Fibroblast of skin of back (primary cell): ENCODE data around the gene NECAP2.
"Not testable (repeated sequence)": the region's sequence is repeated elsewhere in the genome, so short reads cannot be mapped to it uniquely, and the experiment has no call there.

Experiments used
- DNase-seq: peaks from one replicate; pipeline ENCODE4 v3.0.0-alpha.2; 2013

Gene NECAP2

DNA sequence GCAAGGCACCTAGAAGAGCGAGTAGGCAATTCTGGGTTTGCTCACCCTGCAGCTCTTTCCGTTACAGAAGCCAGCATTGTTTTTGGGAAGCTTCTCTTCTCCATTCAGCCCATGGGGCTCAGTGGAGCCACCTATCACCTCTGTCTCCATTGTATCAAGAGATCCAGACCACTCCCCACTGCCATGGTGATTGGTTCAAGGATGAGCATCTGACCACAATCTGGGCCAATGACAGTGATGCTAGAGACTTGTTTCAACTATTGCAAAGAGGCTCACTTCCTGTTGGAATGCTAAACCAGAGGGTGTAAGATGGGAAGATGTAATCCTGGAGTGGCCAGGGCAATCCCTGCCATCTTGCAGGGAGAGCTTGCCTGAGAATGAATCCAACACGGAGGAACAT is 9.9 kb upstream of the NECAP2 start:
- DNase-seq = peak; percentile 12

DNA sequence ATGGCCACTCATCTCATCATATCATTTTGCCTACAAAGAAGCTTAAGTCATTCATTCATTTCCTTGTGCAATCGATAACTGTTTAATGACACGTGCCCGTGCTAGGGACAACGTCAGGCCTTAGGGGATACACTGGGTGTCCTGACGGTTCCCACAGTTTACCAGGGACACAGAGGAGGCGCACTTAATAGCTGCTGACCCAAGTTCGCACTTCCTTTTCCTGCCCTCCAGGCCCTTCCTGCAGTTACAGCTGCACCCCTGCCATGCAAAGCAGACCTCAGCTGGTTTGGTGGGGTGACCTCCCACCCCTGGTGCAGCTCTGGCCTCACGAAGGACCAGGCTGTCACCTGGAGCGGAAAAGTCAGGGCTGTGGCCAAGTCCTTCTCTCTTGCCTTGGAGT is 7.5 kb upstream of the NECAP2 start:
- DNase-seq = no peak

DNA sequence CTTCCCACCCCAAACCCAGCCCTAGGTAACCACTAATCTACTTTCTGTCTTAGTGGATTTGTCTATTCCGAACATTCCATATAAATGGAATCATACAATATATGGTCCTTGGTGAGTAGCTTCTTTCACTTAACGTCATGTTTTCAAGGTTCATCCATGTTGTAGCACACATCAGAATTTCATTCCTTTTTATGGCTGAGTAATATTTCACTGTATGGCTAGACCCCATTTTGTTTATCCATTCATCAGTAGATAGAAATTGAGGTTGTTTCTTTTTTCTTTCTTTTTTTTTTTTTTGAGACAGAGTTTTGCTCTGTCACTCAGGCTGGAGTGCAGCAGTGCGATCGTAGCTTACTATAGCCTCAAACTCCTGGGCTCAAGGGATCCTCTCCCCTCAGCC is 6.5 kb upstream of the NECAP2 start:
- no peak for DNase-seq

- DNase-seq = peak; percentile 48
Measured at GRCh38 chr1:16434501-16434900, 6.0 kb upstream of the NECAP2 start.

- DNase-seq = no peak
Measured at GRCh38 chr1:16436946-16437474, 3.5 kb upstream of the NECAP2 start, which contains the start of gene SPATA21. TSS of gene SPATA21 (minus strand) at chr1:16437424. CDS start at chr1:16431371, 6,053 bp downstream.

- DNase-seq = no peak
Measured at GRCh38 chr1:16438516-16438915, 2.0 kb upstream of the NECAP2 start.

- DNase-seq = no peak
Measured at GRCh38 chr1:16438924-16439323, 1.6 kb upstream of the NECAP2 start.

DNA sequence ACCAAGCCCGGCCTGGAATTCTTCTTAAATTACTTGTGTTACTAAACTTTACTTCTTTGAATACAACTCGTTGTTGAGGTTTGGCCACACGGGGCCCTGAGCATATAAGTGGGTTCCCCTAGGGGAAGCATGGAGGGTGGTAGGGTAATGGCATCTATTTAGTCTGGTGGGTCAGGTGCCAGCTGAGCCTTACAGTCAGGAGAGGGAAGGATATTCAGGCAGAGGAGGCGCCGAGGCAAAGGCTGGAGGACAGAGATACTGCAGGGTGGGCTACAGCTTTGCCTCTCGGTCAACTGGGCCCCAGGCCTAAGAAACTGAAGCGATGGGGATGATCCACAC is 424 bp upstream of the NECAP2 start:
- no peak for DNase-seq

- peak; percentile 7 for DNase-seq
Measured at GRCh38 chr1:16441282-16441665, 750 bp downstream of the NECAP2 start.

GRCh38 chr1:16442265-16442664 is 1.7 kb downstream of the NECAP2 start:
- no peak for DNase-seq

- no peak for DNase-seq
Measured at GRCh38 chr1:16442941-16443340, 2.4 kb downstream of the NECAP2 start.

- DNase-seq = no peak
Measured at GRCh38 chr1:16443975-16444770, 3.6 kb downstream of the NECAP2 start.

DNA sequence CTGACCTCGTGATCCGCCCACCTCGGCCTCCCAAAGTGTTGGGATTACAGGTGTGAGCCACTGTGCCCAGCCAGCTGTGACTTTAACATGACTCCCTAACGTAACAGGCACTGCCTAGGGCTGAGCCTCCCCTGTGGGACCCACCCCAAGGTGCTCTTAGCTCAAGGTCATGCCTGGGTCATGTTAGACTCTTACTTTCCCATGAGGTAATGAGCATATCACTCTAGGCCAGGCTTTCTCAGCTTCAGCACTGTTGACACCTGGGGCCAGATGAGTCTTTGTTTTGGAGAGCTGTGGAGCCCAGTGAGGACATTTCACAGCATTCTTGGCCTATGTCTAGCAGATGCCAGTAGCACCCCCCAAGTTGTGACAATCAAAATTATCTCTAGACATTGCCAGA is 4.5 kb downstream of the NECAP2 start:
- DNase-seq = no peak

- no peak for DNase-seq
Measured at GRCh38 chr1:16446116-16446515, 5.6 kb downstream of the NECAP2 start.

DNA sequence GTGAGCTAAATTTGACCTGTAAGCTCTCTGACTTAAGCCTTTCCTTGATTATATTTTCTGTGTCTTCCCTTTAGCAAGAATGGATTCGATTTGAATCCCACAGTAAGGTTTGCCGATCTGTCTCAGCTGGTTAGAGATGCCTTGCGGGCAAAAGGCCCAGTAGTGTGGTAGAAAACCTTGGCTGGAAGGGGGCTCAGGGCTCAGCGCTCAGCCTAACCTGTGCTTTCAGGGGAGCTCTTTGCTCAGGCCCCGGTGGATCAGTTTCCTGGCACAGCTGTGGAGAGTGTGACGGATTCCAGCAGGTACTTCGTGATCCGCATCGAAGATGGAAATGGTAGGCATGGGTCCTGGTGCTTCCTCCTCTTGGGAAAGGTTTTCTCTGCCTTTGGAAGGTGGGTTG is 7.1 kb downstream of the NECAP2 start:
- no peak for DNase-seq

GRCh38 chr1:16449065-16449464 is 8.5 kb downstream of the NECAP2 start:
- DNase-seq = no peak

DNA sequence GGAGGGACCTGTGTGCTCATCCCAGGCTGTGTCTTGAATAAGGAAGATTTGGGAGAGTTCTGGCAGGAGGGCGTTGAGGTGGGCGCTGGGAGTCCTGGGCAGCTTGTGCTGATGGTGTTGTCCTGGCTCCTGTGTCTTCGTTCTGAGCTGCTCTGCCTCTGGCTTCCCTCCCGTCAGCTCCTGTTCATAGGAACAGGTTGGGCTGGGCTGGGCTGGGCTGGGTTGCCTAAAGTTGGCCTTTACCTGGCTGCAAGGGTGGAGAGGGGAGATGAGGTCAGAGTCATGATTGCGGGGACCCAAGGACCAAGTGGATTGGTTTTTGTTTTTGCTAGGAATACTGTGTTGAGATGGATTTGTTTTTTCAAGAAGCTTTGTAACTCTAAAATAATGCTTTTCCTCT is 9.1 kb downstream of the NECAP2 start:
- DNase-seq = no peak

DNA sequence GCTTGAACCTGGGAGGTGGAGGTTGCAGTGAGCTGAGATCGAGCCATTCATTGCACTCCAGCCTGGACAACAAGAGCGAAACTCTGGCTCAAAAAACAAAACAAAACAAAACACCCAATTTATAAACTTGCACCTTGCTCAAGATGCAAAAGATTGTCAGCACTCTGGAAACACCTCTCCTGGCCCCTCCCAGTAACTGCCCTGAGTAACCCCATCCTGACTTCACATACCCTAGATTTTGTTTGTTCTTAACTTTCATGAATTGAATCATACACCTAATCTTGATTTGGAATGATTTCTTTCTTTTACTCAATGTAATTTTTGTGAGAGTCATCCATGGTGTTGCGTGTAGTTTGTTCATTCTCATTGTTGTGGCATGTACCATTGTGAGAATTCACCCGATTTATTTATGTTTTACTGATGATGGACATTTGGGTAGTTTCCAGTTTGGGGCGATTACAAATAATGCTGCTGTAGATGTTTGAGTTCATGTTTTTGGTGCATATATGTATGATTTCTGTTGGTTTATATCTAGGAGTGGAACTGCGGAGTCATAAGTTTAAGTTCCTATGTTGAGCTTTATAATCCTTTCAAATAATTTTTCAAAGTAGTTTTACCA is 10.4 kb downstream of the NECAP2 start:
- no peak for DNase-seq

DNA sequence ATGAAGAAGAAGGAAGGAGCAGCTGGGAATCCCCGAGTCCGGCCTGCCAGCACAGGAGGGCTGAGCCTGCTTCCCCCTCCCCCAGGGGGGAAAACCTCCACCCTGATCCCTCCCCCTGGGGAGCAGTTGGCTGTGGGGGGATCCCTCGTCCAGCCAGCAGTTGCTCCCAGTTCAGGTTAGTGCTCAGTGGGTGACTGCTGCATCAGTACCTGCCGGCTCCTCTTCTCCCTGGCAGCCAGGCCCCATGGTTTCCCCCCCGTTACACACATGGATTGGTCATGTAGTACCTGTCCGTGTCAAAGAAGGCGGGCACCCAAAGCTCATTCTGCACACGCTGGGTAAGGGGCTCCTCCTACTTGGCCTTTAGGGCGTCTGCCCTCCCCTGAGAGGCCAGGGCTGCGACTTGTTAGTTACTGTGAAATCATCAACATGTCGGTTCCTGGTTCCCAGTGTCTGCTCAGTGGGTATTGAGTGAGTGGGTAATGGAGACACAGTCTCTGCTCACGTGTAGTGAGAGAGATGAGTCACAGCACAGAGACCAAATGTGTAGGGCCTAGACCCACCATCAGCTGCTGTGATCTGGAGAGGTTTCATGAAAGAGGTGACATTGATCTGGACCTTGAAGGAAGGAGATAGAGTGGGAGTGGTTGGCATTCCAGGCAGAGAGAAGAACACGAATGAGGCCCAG is 11.5 kb downstream of the NECAP2 start:
- DNase-seq = no peak

GRCh38 chr1:16454909-16455308 is 14.4 kb downstream of the NECAP2 start:
- DNase-seq = not testable (repeated sequence)

DNA sequence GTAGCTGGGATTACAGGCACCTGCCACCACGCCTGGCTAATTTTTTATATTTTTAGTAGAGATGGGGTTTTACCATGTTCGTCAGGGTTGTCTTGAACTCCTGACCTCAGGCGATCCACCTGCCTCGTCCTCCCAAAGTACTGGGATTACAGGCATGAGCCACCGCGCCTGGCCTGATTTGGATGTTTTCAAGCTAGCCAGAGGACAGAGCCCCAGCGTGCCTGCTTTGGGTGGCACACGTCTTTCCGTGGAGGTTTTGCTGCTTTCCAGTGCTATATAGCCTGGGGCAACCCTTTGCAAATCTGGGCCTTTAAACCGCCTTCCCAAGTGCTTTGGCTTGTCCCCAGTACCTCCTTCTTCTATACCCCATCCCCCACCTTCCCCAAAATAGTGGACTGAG is 15.6 kb downstream of the NECAP2 start:
- not testable (repeated sequence) for DNase-seq

DNA sequence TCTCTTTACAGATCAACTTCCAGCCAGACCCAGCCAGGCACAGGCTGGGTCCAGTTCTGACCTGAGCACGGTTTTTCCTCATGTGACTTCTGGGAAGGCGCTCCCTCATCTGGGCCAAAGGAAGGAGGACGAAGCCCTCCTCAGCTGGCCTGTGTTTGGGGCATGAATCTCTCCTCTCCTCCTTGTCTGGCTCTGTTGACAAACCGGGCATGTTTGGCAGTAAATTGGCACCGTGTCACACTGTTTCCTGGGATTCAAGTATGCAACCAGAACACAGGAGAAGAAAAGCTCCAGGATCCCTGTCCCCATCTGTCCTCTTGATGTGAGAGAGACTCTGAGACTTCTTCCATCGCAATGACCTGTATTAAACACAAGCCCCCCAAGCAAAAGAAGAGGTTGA is 18.3 kb downstream of the NECAP2 start:
- DNase-seq = no peak

DNA sequence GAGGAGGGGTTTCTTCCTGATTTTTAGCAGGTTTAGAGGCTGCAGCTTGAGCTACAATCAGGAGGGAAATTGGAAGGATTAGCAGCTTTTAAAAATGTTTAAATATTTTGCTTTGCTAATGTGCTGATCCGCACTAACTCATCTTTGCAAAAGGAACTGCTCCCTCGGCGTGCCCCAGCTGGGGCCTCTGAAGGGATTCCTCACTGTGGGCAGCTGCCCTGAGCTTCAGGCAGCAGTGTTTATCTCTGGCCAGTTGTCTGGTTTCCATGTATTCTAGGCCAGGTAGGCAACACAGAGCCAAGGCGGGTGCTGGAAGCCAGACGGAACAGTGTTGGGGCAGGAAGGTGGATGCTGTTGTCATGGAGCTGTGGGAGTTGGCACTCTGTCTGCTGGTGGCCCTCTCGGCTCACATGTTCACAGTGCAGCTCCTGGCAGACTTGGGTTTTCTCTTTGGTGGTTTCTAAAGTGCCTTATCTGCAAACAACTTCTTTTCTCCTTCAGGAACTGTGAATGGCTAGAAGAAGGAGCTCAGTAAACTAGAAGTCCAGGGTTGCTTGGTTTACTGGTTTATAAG is 18.9 kb downstream of the NECAP2 start:
- no peak for DNase-seq
